ENCODE results near the gene FITM1.

DNA sequence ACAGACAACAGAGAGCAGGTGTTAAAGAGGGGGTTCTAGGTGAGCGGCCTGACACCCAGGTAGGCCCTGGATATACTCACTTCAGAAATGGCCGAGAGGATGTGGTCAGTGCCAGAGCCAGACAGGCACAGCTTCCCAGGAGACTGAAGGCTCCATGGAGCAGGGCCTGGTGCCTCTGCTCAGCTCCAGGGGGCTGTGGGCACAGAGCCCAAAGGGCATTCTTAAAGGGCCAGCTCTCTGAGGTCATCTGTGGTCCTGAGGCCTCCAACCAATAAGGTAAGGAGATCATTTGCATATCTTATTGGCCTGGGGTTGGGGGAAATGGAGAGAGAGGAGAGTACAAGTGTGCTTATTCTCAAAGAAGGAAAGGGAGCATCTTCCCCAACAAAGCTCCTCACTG, 46.0 kb upstream of the FITM1 start:
- TF ChIP-seq ZNF404 (tag by site-specific recombination; IDR thresholded peaks at IDR 0.05) = no peak
- no peak for TF ChIP-seq ZNF223 (tag by site-specific recombination; IDR thresholded peaks at IDR 0.05)
- TF ChIP-seq, protein P1, sequence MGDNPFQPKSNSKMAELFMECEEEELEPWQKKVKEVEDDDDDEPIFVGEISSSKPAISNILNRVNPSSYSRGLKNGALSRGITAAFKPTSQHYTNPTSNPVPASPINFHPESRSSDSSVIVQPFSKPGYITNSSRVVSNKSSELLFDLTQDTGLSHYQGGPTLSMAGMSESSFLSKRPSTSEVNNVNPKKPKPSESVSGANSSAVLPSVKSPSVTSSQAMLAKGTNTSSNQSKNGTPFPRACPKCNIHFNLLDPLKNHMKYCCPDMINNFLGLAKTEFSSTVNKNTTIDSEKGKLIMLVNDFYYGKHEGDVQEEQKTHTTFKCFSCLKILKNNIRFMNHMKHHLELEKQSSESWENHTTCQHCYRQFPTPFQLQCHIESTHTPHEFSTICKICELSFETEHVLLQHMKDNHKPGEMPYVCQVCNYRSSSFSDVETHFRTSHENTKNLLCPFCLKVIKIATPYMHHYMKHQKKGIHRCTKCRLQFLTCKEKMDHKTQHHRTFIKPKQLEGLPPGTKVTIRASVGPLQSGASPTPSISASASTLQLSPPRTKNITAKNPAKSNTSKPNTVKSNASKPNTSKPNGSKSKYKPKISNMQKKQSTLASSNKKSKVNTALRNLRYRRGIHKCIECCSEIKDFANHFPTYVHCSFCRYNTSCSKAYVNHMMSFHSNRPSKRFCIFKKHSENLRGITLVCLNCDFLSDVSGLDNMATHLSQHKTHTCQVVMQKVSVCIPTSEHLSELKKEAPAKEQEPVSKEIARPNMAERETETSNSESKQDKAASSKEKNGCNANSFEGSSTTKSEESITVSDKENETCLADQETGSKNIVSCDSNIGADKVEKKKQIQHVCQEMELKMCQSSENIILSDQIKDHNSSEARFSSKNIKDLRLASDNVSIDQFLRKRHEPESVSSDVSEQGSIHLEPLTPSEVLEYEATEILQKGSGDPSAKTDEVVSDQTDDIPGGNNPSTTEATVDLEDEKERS (tag by site-specific recombination; IDR thresholded peaks at IDR 0.05) = no peak
- no peak for TF ChIP-seq ZNF670 (tag by site-specific recombination; IDR thresholded peaks at IDR 0.05; ENCODE audit: low read depth)
- no peak for TF ChIP-seq ZNF621 (tag by site-specific recombination; IDR thresholded peaks at IDR 0.05)
- TF ChIP-seq, protein P2, sequence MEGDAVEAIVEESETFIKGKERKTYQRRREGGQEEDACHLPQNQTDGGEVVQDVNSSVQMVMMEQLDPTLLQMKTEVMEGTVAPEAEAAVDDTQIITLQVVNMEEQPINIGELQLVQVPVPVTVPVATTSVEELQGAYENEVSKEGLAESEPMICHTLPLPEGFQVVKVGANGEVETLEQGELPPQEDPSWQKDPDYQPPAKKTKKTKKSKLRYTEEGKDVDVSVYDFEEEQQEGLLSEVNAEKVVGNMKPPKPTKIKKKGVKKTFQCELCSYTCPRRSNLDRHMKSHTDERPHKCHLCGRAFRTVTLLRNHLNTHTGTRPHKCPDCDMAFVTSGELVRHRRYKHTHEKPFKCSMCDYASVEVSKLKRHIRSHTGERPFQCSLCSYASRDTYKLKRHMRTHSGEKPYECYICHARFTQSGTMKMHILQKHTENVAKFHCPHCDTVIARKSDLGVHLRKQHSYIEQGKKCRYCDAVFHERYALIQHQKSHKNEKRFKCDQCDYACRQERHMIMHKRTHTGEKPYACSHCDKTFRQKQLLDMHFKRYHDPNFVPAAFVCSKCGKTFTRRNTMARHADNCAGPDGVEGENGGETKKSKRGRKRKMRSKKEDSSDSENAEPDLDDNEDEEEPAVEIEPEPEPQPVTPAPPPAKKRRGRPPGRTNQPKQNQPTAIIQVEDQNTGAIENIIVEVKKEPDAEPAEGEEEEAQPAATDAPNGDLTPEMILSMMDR (tag by site-specific recombination; IDR thresholded peaks at IDR 0.05) = no peak
- TF ChIP-seq IKZF3 (tag by site-specific recombination; IDR thresholded peaks at IDR 0.05) = no peak
- TF ChIP-seq HOXC10 (CRISPR knock-in tag; IDR thresholded peaks at IDR 0.05) = no peak
- TF ChIP-seq ZNF239 (tag by site-specific recombination; IDR thresholded peaks at IDR 0.05) = no peak
- no peak for TF ChIP-seq ZNF558 (tag by site-specific recombination; IDR thresholded peaks at IDR 0.05)
- no peak for TF ChIP-seq ZNF274 (IDR thresholded peaks at IDR 0.05; ENCODE audit: low read length)
- no peak for TF ChIP-seq ZNF274 (tag by site-specific recombination; IDR thresholded peaks at IDR 0.05; ENCODE audit: borderline replicate concordance)
- no peak for TF ChIP-seq YY1 (tag by site-specific recombination; IDR thresholded peaks at IDR 0.05)
- TF ChIP-seq ZNF10 (tag by site-specific recombination; IDR thresholded peaks at IDR 0.05) = no peak

All from HEK293 (cell line).